Neural cell (in vitro differentiated cells): ENCODE results near the gene GIPC3. TPM values are rescaled to one million over a fixed set of nuclear protein-coding genes. Genes with fewer than 3 reads are reported as not detected.

ENCODE experiments used
- H2AFZ ChIP-seq: fragments of 200-600, 300-800 bp; sonication (generic), shearing (Covaris generic); 2 replicates; pipeline ENCODE4 v1.6.0; 2014; ENCODE audit warnings: low read depth, mild to moderate bottlenecking, antibody characterized with exemption, low read length, moderate library complexity
- H3F3A ChIP-seq: fragments of 200-600 bp; shearing (Covaris generic); 2 replicates; pipeline ENCODE4 v1.6.1; 2016; ENCODE audit warnings: mild to moderate bottlenecking, moderate library complexity, mixed read lengths, antibody characterized with exemption, low read length; ENCODE audit not compliant: insufficient read depth, poor library complexity, severe bottlenecking
- H3K27ac ChIP-seq: fragments of 200-600, 300-800 bp; sonication (generic), shearing (Covaris generic); 2 replicates; pipeline ENCODE4 v1.5.1; 2014; ENCODE audit warnings: mild to moderate bottlenecking, low read length, moderate library complexity
- H3K27me3 ChIP-seq: fragments of 300-800, 200-600 bp; sonication (generic), shearing (Covaris generic); 2 replicates; pipeline ENCODE4 v1.6.0; 2014; ENCODE audit warnings: mild to moderate bottlenecking, low read depth, low read length, moderate library complexity; ENCODE audit not compliant: insufficient read depth
- H3K36me3 ChIP-seq: fragments of 300-800, 200-600 bp; sonication (generic), shearing (Covaris generic); 2 replicates; pipeline ENCODE4 v1.5.1; 2014; ENCODE audit warnings: mild to moderate bottlenecking, antibody characterized with exemption, low read length, moderate library complexity; ENCODE audit not compliant: insufficient read depth
- H3K4me2 ChIP-seq: fragments of 300-800, 200-600 bp; sonication (generic), shearing (Covaris generic); 2 replicates; pipeline ENCODE4 v1.6.0; 2014; ENCODE audit warnings: mild to moderate bottlenecking, low read length
- H3K4me3 ChIP-seq: fragments of 300-800, 200-600 bp; sonication (generic), shearing (Covaris generic); 2 replicates; pipeline ENCODE4 v1.5.1; 2014; ENCODE audit warnings: mild to moderate bottlenecking, low read length, moderate library complexity
- H3K79me2 ChIP-seq: fragments of 200-600 bp; shearing (Covaris generic); replicated peaks from 2 replicates; pipeline ENCODE4 v1.6.0; 2014; ENCODE audit warnings: mild to moderate bottlenecking, low read length, moderate library complexity; ENCODE audit not compliant: insufficient read depth
- H3K9ac ChIP-seq: fragments of 300-800, 200-600 bp; sonication (generic), shearing (Covaris generic); 2 replicates; pipeline ENCODE4 v1.6.1; 2016; ENCODE audit warnings: mild to moderate bottlenecking, low read length, mixed read lengths
- H3K9me2 ChIP-seq: fragments of 200-600 bp; shearing (Covaris generic); 2 replicates; pipeline ENCODE4 v1.6.1; 2016; ENCODE audit warnings: mild to moderate bottlenecking, low read length, mixed read lengths; ENCODE audit not compliant: insufficient read depth
- H3K9me3 ChIP-seq: fragments of 200-600, 300-800 bp; sonication (generic), shearing (Covaris generic); 2 replicates; pipeline ENCODE4 v1.6.1; 2016; ENCODE audit warnings: mild to moderate bottlenecking, mixed run types, low read length, moderate library complexity, mixed read lengths
- H4K20me1 ChIP-seq: fragments of 200-600 bp; shearing (Covaris generic); 2 replicates; pipeline ENCODE4 v1.6.1; 2016; ENCODE audit warnings: mild to moderate bottlenecking, mixed run types; ENCODE audit not compliant: insufficient read depth
- EP300 ChIP-seq: fragments of 450-650 bp; conservative IDR thresholded peaks from 2 replicates; pipeline ENCODE4 v1.6.1; 2014; ENCODE audit warnings: antibody characterized with exemption, mild to moderate bottlenecking, moderate library complexity; ENCODE audit not compliant: poor library complexity, severe bottlenecking
- EZH2 ChIP-seq: fragments of 200-600, 300-800 bp; shearing (Covaris generic), sonication (generic); IDR thresholded peaks from 2 replicates; pipeline ENCODE4 v1.6.1; 2014; ENCODE audit warnings: antibody characterized with exemption, low read length, borderline replicate concordance, mild to moderate bottlenecking; ENCODE audit not compliant: insufficient read depth, poor library complexity, severe bottlenecking
- MXI1 ChIP-seq: fragments of 450-650 bp; conservative IDR thresholded peaks from 2 replicates; pipeline ENCODE4 v1.6.1; 2014; ENCODE audit warnings: antibody characterized with exemption, mild to moderate bottlenecking; ENCODE audit not compliant: poor library complexity, severe bottlenecking
- POLR2AphosphoS5 ChIP-seq: IDR thresholded peaks from 2 replicates; pipeline ENCODE4 v1.6.1; 2012
- RAD21 ChIP-seq: fragments of 450-650 bp; conservative IDR thresholded peaks from 2 replicates; pipeline ENCODE4 v1.6.1; 2014; ENCODE audit warnings: antibody characterized with exemption, mild to moderate bottlenecking, moderate library complexity
- SMC3 ChIP-seq: fragments of 450-650 bp; conservative IDR thresholded peaks from 2 replicates; pipeline ENCODE4 v1.6.1; 2014; ENCODE audit warnings: antibody characterized with exemption, mild to moderate bottlenecking, moderate library complexity; ENCODE audit not compliant: poor library complexity
- TAF1 ChIP-seq: IDR thresholded peaks from 2 replicates; pipeline ENCODE4 v1.6.1; 2012; ENCODE audit warnings: low read depth
- polyA plus RNA-seq: library from polyadenylated mRNA; depleted of rRNA; stranded (reverse); fragments of >200 nt; gene quantifications from 2 replicates; pipeline ENCODE4 v1.2.3, GENCODE V29; 2014
- TF ChIP-seq, protein P1 (sequence below): fragments of 450-650 bp; IDR thresholded peaks from 2 replicates; pipeline ENCODE4 v1.5.1; 2014; ENCODE audit warnings: antibody characterized with exemption, mild to moderate bottlenecking, moderate library complexity; ENCODE audit not compliant: poor library complexity, severe bottlenecking
- TF ChIP-seq, protein P2 (sequence below): IDR thresholded peaks from 2 replicates; pipeline ENCODE4 v1.6.1; 2012; ENCODE audit warnings: borderline replicate concordance

The GIPC3 gene
- polyA plus RNA-seq, 1 donor from 2014 or later: not detected

DNA sequence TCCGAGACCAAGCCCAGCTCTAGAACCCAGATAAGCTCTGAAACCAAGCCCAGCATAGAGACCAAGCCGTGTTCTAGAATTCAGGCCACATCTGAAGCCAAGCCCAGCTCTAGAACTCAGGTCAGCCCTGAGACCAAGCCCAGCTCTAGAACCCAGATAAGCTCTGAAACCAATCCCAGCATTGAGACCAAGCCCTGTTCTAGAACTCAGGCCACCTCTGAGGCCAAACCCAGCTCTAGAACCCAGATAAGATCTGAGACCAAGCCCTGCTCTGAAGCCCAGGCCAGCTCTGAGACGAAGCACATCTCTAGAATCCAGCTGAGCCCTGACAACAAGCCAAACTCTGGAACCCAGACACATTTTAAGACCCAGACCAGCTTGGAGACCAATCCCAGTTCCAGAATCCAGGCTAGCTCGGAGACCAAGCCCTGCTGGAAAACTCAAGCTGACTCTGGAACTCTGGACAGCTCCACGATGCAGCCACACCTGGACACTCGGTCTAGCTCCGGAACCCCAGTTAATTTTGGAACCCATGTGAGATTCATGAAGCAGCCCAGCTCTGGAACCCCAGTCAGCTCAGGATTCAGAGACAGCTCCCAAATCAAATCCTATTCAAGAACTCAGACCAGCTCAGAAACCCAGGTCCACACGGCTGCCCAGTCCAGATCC, 5.8 kb downstream of the GIPC3 start:
- H3K9me2 ChIP-seq: no peaks in the 10 kb centered on the region
- no peak overlapping the region for H3K4me3 ChIP-seq
- TF ChIP-seq TAF1: no peak
- TF ChIP-seq, protein P1, sequence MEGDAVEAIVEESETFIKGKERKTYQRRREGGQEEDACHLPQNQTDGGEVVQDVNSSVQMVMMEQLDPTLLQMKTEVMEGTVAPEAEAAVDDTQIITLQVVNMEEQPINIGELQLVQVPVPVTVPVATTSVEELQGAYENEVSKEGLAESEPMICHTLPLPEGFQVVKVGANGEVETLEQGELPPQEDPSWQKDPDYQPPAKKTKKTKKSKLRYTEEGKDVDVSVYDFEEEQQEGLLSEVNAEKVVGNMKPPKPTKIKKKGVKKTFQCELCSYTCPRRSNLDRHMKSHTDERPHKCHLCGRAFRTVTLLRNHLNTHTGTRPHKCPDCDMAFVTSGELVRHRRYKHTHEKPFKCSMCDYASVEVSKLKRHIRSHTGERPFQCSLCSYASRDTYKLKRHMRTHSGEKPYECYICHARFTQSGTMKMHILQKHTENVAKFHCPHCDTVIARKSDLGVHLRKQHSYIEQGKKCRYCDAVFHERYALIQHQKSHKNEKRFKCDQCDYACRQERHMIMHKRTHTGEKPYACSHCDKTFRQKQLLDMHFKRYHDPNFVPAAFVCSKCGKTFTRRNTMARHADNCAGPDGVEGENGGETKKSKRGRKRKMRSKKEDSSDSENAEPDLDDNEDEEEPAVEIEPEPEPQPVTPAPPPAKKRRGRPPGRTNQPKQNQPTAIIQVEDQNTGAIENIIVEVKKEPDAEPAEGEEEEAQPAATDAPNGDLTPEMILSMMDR: no peak
- TF ChIP-seq, protein P2, sequence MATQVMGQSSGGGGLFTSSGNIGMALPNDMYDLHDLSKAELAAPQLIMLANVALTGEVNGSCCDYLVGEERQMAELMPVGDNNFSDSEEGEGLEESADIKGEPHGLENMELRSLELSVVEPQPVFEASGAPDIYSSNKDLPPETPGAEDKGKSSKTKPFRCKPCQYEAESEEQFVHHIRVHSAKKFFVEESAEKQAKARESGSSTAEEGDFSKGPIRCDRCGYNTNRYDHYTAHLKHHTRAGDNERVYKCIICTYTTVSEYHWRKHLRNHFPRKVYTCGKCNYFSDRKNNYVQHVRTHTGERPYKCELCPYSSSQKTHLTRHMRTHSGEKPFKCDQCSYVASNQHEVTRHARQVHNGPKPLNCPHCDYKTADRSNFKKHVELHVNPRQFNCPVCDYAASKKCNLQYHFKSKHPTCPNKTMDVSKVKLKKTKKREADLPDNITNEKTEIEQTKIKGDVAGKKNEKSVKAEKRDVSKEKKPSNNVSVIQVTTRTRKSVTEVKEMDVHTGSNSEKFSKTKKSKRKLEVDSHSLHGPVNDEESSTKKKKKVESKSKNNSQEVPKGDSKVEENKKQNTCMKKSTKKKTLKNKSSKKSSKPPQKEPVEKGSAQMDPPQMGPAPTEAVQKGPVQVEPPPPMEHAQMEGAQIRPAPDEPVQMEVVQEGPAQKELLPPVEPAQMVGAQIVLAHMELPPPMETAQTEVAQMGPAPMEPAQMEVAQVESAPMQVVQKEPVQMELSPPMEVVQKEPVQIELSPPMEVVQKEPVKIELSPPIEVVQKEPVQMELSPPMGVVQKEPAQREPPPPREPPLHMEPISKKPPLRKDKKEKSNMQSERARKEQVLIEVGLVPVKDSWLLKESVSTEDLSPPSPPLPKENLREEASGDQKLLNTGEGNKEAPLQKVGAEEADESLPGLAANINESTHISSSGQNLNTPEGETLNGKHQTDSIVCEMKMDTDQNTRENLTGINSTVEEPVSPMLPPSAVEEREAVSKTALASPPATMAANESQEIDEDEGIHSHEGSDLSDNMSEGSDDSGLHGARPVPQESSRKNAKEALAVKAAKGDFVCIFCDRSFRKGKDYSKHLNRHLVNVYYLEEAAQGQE: no peak
- TF ChIP-seq EP300: no peak
- TF ChIP-seq EZH2: no peak
- TF ChIP-seq RAD21: no peak
- no peak for TF ChIP-seq SMC3
- TF ChIP-seq MXI1: no peak
- no peak for TF ChIP-seq POLR2AphosphoS5
- H3K79me2 ChIP-seq: no peaks in the 10 kb centered on the region
- H3K9ac ChIP-seq: no peak overlapping the region
- no peaks in the 10 kb centered on the region for H3F3A ChIP-seq
- no peak overlapping the region for H3K4me2 ChIP-seq
- H3K36me3 ChIP-seq: no peaks in the 10 kb centered on the region
- H3K27ac ChIP-seq: no peak overlapping the region
- H3K9me3 ChIP-seq: no peaks in the 10 kb centered on the region
- peaks cover 10% of the 10 kb centered on the region for H3K27me3 ChIP-seq
- no peak overlapping the region for H2AFZ ChIP-seq
- no peaks in the 10 kb centered on the region for H4K20me1 ChIP-seq

DNA sequence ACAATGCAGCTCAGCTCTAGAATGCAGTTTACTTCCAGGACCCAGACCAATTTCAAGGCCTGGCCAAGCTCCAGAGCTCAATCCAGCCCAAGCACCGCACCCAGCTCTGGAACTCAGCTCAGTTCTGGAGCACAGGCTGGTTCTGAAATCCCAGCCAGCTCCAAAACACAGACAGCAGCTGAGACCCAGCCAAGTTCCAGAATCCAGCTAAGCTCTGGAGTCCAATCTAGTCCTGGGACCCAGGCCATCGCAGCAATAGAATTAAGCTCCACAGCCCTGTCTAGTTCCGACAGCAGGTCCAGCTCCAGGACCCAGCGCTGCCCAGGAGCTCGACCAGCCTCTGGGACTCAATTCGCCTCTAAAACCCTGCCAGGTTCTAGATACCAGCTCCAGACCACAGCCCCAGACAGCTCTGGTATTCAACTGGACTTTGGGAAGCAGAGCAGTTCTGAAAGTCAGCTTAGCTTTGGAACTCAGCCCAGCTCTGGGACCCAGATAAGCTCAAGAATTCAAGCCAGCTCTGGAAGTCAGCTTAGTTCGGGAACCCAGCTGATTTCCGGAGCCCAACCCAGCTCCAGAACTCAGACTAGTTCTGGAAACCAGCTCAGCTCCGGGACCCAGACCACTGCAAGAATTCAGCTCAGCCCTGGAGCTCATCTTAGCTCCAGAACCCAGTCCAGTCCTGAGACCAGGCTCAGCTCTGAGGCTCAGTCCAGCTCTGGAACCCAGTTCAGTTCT, 6.8 kb downstream of the GIPC3 start:
- Histone ChIP-seq H3K9me2 (no peaks in the 10 kb centered on the region), H3K9me3 (no peaks in the 10 kb centered on the region), H3K27me3 (peaks cover under 1% of the 10 kb centered on the region), H3K9ac (no peak overlapping the region), H3K4me2 (no peak overlapping the region), H3K79me2 (no peaks in the 10 kb centered on the region), H3F3A (no peaks in the 10 kb centered on the region), H4K20me1 (no peaks in the 10 kb centered on the region), H3K4me3 (no peak overlapping the region), H2AFZ (no peak overlapping the region), H3K27ac (no peak overlapping the region), H3K36me3 (no peaks in the 10 kb centered on the region)
- TF ChIP-seq TAF1: no peak
- no peak for TF ChIP-seq RAD21
- no peak for TF ChIP-seq SMC3
- no peak for TF ChIP-seq EP300
- TF ChIP-seq POLR2AphosphoS5: no peak
